Liver (tissue), 9 donors: ENCODE measurements around the gene GASK1B. TPM values are rescaled to one million over a fixed set of nuclear protein-coding genes. Genes with fewer than 3 reads are reported as not detected.
A peak's percentile ranks its signal among the peaks of the same experiment; 100 is the strongest.

Source experiments
- DNase-seq: peaks from one replicate; pipeline ENCODE4 v3.0.0-alpha.2; 2017; ENCODE audit warnings: low spot score
- H3K27ac ChIP-seq, 2 donors: one replicate each; pipeline ENCODE4 v1.7.0; 2013; ENCODE audit warnings: inconsistent platforms in 2 of 2, low read length in 2 of 2, control low read depth in 1 of 2, low read depth in 1 of 2, mild to moderate bottlenecking in 1 of 2
- H3K27me3 ChIP-seq, 4 donors: one replicate each; pipeline versions ENCODE4 v1.6.1 to v1.7.0; 2013; ENCODE audit warnings: low read length in 3 of 4, inconsistent platforms in 1 of 4, mild to moderate bottlenecking in 1 of 4, moderate library complexity in 1 of 4; ENCODE audit not compliant: control insufficient read depth in 4 of 4, insufficient read depth in 4 of 4
- H3K36me3 ChIP-seq, 4 donors: one replicate each; pipeline versions ENCODE4 v1.6.1 to v1.7.0; 2013; ENCODE audit warnings: low read length in 3 of 4, mild to moderate bottlenecking in 3 of 4, low read depth in 1 of 4, moderate library complexity in 1 of 4; ENCODE audit not compliant: control insufficient read depth in 4 of 4, insufficient read depth in 3 of 4
- H3K4me1 ChIP-seq, 4 donors: one replicate each; pipeline versions ENCODE4 v1.6.1 to v1.7.0; 2013; ENCODE audit warnings: low read length in 3 of 4, mild to moderate bottlenecking in 3 of 4, moderate library complexity in 1 of 4; ENCODE audit not compliant: control insufficient read depth in 4 of 4, insufficient read depth in 4 of 4
- H3K4me3 ChIP-seq, 3 donors: one replicate each; pipeline versions ENCODE4 v1.6.1 to v1.7.0; 2013; ENCODE audit warnings: low read length in 3 of 3, control low read depth in 1 of 3, low read depth in 1 of 3, mild to moderate bottlenecking in 1 of 3
- H3K9ac ChIP-seq, 2 donors: one replicate each; pipeline ENCODE4 v1.7.0; 2013; ENCODE audit warnings: low read length in 2 of 2, mild to moderate bottlenecking in 2 of 2, moderate library complexity in 2 of 2, control low read depth in 1 of 2, low read depth in 1 of 2
- H3K9me3 ChIP-seq, 4 donors: one replicate each; pipeline versions ENCODE4 v1.6.1 to v1.7.0; 2013; ENCODE audit warnings: low read length in 3 of 4; ENCODE audit not compliant: control insufficient read depth in 4 of 4
- EGR1 ChIP-seq, 2 donors: IDR thresholded peaks; 2 replicates each; pipeline ENCODE4 v1.6.1; 2016 to 2018; ENCODE audit warnings: antibody characterized with exemption in 2 of 2, low read depth in 2 of 2
- FOXA1 ChIP-seq: IDR thresholded peaks from 2 replicates; pipeline ENCODE4 v1.6.1; 2016; ENCODE audit warnings: antibody characterized with exemption
- FOXA2 ChIP-seq: IDR thresholded peaks from 2 replicates; pipeline ENCODE4 v1.6.1; 2016; ENCODE audit warnings: antibody characterized with exemption
- GABPA ChIP-seq, 2 donors: IDR thresholded peaks in 1 of 2; conservative IDR thresholded peaks in 1 of 2; 2 replicates each; pipeline ENCODE4 v1.6.1; 2016; ENCODE audit warnings: antibody characterized with exemption in 2 of 2, mild to moderate bottlenecking in 1 of 2, moderate library complexity in 1 of 2
- HNF4A ChIP-seq, 2 donors: conservative IDR thresholded peaks; 2 replicates each; pipeline ENCODE4 v1.6.1; 2016; ENCODE audit warnings: antibody characterized with exemption in 2 of 2, mild to moderate bottlenecking in 2 of 2
- HNF4G ChIP-seq: IDR thresholded peaks from 2 replicates; pipeline ENCODE4 v1.6.1; 2016; ENCODE audit warnings: antibody characterized with exemption
- JUND ChIP-seq, 2 donors: IDR thresholded peaks; 2 replicates each; pipeline ENCODE4 v1.6.1; 2016; ENCODE audit warnings: antibody characterized with exemption in 2 of 2
- NR2F2 ChIP-seq: IDR thresholded peaks from 2 replicates; pipeline ENCODE4 v1.6.1; 2016; ENCODE audit warnings: antibody characterized with exemption
- RAD21 ChIP-seq, 2 donors: IDR thresholded peaks; 2 replicates each; pipeline ENCODE4 v1.6.1; 2016; ENCODE audit warnings: antibody characterized with exemption in 2 of 2, mild to moderate bottlenecking in 2 of 2
- RXRA ChIP-seq, 2 donors: IDR thresholded peaks; 2 replicates each; pipeline ENCODE4 v1.6.1; 2017 to 2018; ENCODE audit warnings: antibody characterized with exemption in 2 of 2, mild to moderate bottlenecking in 1 of 2
- SP1 ChIP-seq: IDR thresholded peaks from 2 replicates; pipeline ENCODE4 v1.6.1; 2018; ENCODE audit warnings: antibody characterized with exemption, mild to moderate bottlenecking
- TAF1 ChIP-seq: conservative IDR thresholded peaks from 2 replicates; pipeline ENCODE4 v1.6.1; 2016; ENCODE audit warnings: antibody characterized with exemption, mild to moderate bottlenecking
- YY1 ChIP-seq: IDR thresholded peaks from 2 replicates; pipeline ENCODE4 v1.6.1; 2016; ENCODE audit warnings: antibody characterized with exemption, mild to moderate bottlenecking
- WGBS: extraction: QIAGEN DNeasy Blood & Tissue Kit; methylation state at CpG from one replicate; pipeline ENCODE4 v1.1.7; 2013; 5-methylcytosine and 5-hydroxymethylcytosine counted together
- polyA plus RNA-seq, 2 donors: library from polyadenylated mRNA; stranded (reverse) in 1 of 2; unstranded in 1 of 2; fragments of 200-250 nt in 1 of 2; fragments of >200 nt in 1 of 2; fragmentation: Nextera tagmentation in 1 of 2; extraction: Ambion mirVana in 1 of 2; gene quantifications; one replicate each; pipeline versions ENCODE4 v1.2.1 to v1.2.3, GENCODE V29; 2013 to 2015
- total RNA-seq, 2 donors: library from RNA; depleted of rRNA; stranded (reverse); fragments of >200 nt; gene quantifications; one replicate each; pipeline ENCODE4 v1.2.3, GENCODE V29; 2014
- TF ChIP-seq, protein P1 (sequence below): IDR thresholded peaks from 2 replicates; pipeline ENCODE4 v1.6.1; 2016; ENCODE audit warnings: antibody characterized with exemption
- TF ChIP-seq, protein P2 (sequence below): IDR thresholded peaks from 2 replicates; pipeline ENCODE4 v1.6.1; 2016; ENCODE audit warnings: antibody characterized with exemption, mild to moderate bottlenecking
- TF ChIP-seq, protein P3 (sequence below): fragments of 150-350 bp; IDR thresholded peaks from 2 replicates; pipeline ENCODE4 v1.5.1; 2017; ENCODE audit warnings: improper control_type of control experiment, low read depth, low read length; ENCODE audit not compliant: missing input control
- TF ChIP-seq, protein P4 (sequence below): IDR thresholded peaks from 2 replicates; pipeline ENCODE4 v1.6.1; 2016; ENCODE audit warnings: antibody characterized with exemption
- donor health status: healthy.
- donor health status: healthy.
- donor health status: healthy.
- donor health status: healthy.
- donor health status: healthy.

Gene GASK1B
- total and polyA plus RNA-seq, 4 donors, result 1.3 to 8.2 (median 4.4) TPM

DNA sequence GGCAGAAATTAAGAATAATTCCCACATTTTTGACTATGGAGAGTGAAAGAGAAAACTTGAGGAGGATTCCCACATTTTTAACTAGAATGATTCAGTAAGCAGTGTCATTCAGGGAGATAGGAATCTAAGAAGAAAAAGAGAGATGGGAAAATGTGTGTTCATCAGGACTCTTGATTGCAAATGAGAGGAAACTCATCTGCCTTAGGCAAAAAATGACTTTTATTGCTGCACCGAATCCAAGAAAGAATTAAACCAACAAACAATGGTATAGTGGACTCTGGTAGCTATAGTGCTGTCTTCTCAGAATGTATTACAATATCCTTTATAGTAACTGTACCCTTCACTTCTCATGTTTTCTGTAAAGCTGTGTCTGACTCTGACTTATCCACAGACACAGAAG, 22.5 kb upstream of the GASK1B start:
- Histone ChIP-seq H3K4me1 (no peaks in the 10 kb centered on the region), H3K27me3 (no peaks in the 10 kb centered on the region), H3K9me3 (no peaks in the 10 kb centered on the region), H3K27ac (no peak overlapping the region), H3K36me3 (peaks cover 0 to 2% (median 0%) of the 10 kb centered on the region in 4 donors), H3K4me3 (no peak overlapping the region), H3K9ac (no peak overlapping the region)
- no peak for DNase-seq
- WGBS, result 79% methylated on average over 1 of the region's 1 CpG
- TF ChIP-seq EGR1 (IDR thresholded peaks at IDR 0.05; ENCODE audit: low read depth in 2 of 2), result no peak
- TF ChIP-seq RXRA (IDR thresholded peaks at IDR 0.05), result no peak
- TF ChIP-seq RAD21 (IDR thresholded peaks at IDR 0.05), result no peak
- TF ChIP-seq, protein P1, sequence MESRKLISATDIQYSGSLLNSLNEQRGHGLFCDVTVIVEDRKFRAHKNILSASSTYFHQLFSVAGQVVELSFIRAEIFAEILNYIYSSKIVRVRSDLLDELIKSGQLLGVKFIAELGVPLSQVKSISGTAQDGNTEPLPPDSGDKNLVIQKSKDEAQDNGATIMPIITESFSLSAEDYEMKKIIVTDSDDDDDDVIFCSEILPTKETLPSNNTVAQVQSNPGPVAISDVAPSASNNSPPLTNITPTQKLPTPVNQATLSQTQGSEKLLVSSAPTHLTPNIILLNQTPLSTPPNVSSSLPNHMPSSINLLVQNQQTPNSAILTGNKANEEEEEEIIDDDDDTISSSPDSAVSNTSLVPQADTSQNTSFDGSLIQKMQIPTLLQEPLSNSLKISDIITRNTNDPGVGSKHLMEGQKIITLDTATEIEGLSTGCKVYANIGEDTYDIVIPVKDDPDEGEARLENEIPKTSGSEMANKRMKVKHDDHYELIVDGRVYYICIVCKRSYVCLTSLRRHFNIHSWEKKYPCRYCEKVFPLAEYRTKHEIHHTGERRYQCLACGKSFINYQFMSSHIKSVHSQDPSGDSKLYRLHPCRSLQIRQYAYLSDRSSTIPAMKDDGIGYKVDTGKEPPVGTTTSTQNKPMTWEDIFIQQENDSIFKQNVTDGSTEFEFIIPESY, result no peak
- TF ChIP-seq, protein P2, sequence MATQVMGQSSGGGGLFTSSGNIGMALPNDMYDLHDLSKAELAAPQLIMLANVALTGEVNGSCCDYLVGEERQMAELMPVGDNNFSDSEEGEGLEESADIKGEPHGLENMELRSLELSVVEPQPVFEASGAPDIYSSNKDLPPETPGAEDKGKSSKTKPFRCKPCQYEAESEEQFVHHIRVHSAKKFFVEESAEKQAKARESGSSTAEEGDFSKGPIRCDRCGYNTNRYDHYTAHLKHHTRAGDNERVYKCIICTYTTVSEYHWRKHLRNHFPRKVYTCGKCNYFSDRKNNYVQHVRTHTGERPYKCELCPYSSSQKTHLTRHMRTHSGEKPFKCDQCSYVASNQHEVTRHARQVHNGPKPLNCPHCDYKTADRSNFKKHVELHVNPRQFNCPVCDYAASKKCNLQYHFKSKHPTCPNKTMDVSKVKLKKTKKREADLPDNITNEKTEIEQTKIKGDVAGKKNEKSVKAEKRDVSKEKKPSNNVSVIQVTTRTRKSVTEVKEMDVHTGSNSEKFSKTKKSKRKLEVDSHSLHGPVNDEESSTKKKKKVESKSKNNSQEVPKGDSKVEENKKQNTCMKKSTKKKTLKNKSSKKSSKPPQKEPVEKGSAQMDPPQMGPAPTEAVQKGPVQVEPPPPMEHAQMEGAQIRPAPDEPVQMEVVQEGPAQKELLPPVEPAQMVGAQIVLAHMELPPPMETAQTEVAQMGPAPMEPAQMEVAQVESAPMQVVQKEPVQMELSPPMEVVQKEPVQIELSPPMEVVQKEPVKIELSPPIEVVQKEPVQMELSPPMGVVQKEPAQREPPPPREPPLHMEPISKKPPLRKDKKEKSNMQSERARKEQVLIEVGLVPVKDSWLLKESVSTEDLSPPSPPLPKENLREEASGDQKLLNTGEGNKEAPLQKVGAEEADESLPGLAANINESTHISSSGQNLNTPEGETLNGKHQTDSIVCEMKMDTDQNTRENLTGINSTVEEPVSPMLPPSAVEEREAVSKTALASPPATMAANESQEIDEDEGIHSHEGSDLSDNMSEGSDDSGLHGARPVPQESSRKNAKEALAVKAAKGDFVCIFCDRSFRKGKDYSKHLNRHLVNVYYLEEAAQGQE, result no peak
- TF ChIP-seq, protein P3, sequence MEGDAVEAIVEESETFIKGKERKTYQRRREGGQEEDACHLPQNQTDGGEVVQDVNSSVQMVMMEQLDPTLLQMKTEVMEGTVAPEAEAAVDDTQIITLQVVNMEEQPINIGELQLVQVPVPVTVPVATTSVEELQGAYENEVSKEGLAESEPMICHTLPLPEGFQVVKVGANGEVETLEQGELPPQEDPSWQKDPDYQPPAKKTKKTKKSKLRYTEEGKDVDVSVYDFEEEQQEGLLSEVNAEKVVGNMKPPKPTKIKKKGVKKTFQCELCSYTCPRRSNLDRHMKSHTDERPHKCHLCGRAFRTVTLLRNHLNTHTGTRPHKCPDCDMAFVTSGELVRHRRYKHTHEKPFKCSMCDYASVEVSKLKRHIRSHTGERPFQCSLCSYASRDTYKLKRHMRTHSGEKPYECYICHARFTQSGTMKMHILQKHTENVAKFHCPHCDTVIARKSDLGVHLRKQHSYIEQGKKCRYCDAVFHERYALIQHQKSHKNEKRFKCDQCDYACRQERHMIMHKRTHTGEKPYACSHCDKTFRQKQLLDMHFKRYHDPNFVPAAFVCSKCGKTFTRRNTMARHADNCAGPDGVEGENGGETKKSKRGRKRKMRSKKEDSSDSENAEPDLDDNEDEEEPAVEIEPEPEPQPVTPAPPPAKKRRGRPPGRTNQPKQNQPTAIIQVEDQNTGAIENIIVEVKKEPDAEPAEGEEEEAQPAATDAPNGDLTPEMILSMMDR, result no peak
- TF ChIP-seq SP1, result no peak
- no peak for TF ChIP-seq JUND (IDR thresholded peaks at IDR 0.05)
- TF ChIP-seq HNF4G, result no peak
- TF ChIP-seq HNF4A (conservative IDR thresholded peaks at IDR 0.05), result no peak
- TF ChIP-seq GABPA (IDR thresholded peaks at IDR 0.05 in 1 of 2, conservative IDR thresholded peaks at IDR 0.05 in 1 of 2), result no peak
- no peak for TF ChIP-seq TAF1
- no peak for TF ChIP-seq NR2F2
- TF ChIP-seq, protein P4, sequence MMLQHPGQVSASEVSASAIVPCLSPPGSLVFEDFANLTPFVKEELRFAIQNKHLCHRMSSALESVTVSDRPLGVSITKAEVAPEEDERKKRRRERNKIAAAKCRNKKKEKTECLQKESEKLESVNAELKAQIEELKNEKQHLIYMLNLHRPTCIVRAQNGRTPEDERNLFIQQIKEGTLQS, result no peak
- TF ChIP-seq FOXA1, result no peak
- no peak for TF ChIP-seq FOXA2
- TF ChIP-seq YY1, result no peak

DNA sequence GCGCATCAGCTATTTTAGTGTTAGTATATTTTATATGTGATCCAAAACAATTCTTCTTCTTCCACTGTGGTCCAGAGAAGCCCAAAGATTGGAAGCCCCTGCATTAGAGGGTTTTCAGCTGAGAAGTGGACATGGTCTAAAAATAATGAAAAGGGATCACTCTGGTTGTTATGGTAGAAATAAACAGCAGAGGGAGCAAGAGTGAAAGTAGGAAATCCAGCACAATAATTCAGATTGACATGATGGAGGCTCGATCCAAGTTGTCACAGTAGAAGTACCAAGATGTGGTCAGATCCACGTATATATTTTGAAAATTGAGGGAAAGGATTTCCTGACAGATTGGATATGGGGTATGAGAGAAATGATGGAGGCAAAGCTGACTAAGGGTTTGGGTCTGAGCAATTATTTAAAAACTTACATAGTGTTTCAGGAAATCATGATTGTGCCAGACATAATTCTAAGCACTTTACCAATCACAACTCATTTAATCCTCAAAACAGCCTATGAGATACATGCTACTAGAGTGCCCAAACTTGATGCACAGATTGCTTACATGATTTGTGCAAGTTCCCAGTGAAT, 20.4 kb upstream of the GASK1B start:
- DNase-seq, result no peak
- Histone ChIP-seq H3K9me3 (no peaks in the 10 kb centered on the region), H3K9ac (no peak overlapping the region), H3K36me3 (peaks cover 0 to 2% (median 0%) of the 10 kb centered on the region in 4 donors), H3K4me3 (no peak overlapping the region), H3K4me1 (no peaks in the 10 kb centered on the region), H3K27ac (no peak overlapping the region), H3K27me3 (no peaks in the 10 kb centered on the region)
- 33% methylated on average over 3 of the region's 3 CpGs for WGBS
- TF ChIP-seq, protein P3, result peak; percentile 55
- TF ChIP-seq RXRA (IDR thresholded peaks at IDR 0.05), result no peak
- TF ChIP-seq, protein P2, result no peak
- no peak for TF ChIP-seq SP1
- no peak for TF ChIP-seq FOXA2
- TF ChIP-seq TAF1, result no peak
- TF ChIP-seq YY1, result no peak
- TF ChIP-seq JUND (IDR thresholded peaks at IDR 0.05), result no peak
- no peak for TF ChIP-seq FOXA1
- TF ChIP-seq, protein P4, result no peak
- peak; percentile 67 to 79 for TF ChIP-seq RAD21 (IDR thresholded peaks at IDR 0.05)
- no peak for TF ChIP-seq GABPA (IDR thresholded peaks at IDR 0.05 in 1 of 2, conservative IDR thresholded peaks at IDR 0.05 in 1 of 2)
